ENCODE measurements around the gene PTBP2. TPM values are rescaled to one million over a fixed set of nuclear protein-coding genes. Genes with fewer than 3 reads are reported as not detected.

Gene PTBP2
- total RNA-seq, 4 donors from 2014 or later, result 24.7 to 630 (median 44.3) TPM

- no peak for DNase-seq
- TF ChIP-seq POLR2A (IDR thresholded peaks at IDR 0.05), result no peak
- no peak for TF ChIP-seq CTCF (IDR thresholded peaks at IDR 0.05)
- no peak for TF ChIP-seq POLR2AphosphoS5 (IDR thresholded peaks at IDR 0.05)
- TF ChIP-seq EP300 (IDR thresholded peaks at IDR 0.05; ENCODE audit: low read depth), result no peak
- intact Hi-C loops (cut with DNase I; ENCODE audit: low total_unique reads) (no loop called here), in situ Hi-C loops (cut with MboI; ENCODE audit: low pct_ligation_motif_present in 1 of 4, low pct_unique_long_range_greater_than_20kb in 1 of 4, low sequenced_read_pairs in 3 of 4) (loop anchor here in 2 of 4 donors (25.0 kb wide), 1 partner anchor 605 kb away; no protein-coding TSS in a partner anchor)
- Histone ChIP-seq H3K27me3 (no peaks in the 10 kb centered on the region), H3K27ac (no peak overlapping the region), H3K9me3 (no peaks in the 10 kb centered on the region), H3K4me3 (no peak overlapping the region), H3K4me1 (no peaks in the 10 kb centered on the region), H3K36me3 (no peaks in the 10 kb centered on the region)
Observed at GRCh38 chr1:96842215-96842614, 120.6 kb downstream of the PTBP2 start.

GRCh38 chr1:96843196-96843595, 121.6 kb downstream of the PTBP2 start:
- Histone ChIP-seq H3K27me3 (no peaks in the 10 kb centered on the region), H3K9me3 (no peaks in the 10 kb centered on the region), H3K36me3 (no peaks in the 10 kb centered on the region), H3K27ac (no peak overlapping the region), H3K4me1 (no peaks in the 10 kb centered on the region), H3K4me3 (no peak overlapping the region)
- TF ChIP-seq POLR2A (IDR thresholded peaks at IDR 0.05) (no peak), POLR2AphosphoS5 (IDR thresholded peaks at IDR 0.05) (no peak)
- 68 to 80% methylated on average over 1 to 3 of the region's 3 CpGs for WGBS, 2 donors (ENCODE audit: low coverage in 1 of 2)
- no peak for DNase-seq
- intact Hi-C loops (cut with DNase I; ENCODE audit: low total_unique reads) (no loop called here), in situ Hi-C loops (cut with MboI; ENCODE audit: low pct_ligation_motif_present in 1 of 4, low pct_unique_long_range_greater_than_20kb in 1 of 4, low sequenced_read_pairs in 3 of 4) (loop anchor here in 2 of 4 donors (25.0 kb wide), 1 partner anchor 606 kb away; no protein-coding TSS in a partner anchor)

GRCh38 chr1:96843601-96844000, 122.0 kb downstream of the PTBP2 start:
- H3K4me3 ChIP-seq, result no peak overlapping the region
- H3K9me3 ChIP-seq, result no peaks in the 10 kb centered on the region
- no peak overlapping the region for H3K27ac ChIP-seq
- TF ChIP-seq POLR2AphosphoS5 (IDR thresholded peaks at IDR 0.05) (no peak), EP300 (IDR thresholded peaks at IDR 0.05; ENCODE audit: low read depth) (no peak), POLR2A (IDR thresholded peaks at IDR 0.05) (no peak), CTCF (IDR thresholded peaks at IDR 0.05) (no peak)
- no peaks in the 10 kb centered on the region for H3K4me1 ChIP-seq
- DNase-seq, result no peak
- no peaks in the 10 kb centered on the region for H3K27me3 ChIP-seq
- in situ Hi-C loops (cut with MboI; ENCODE audit: low pct_ligation_motif_present in 1 of 4, low pct_unique_long_range_greater_than_20kb in 1 of 4, low sequenced_read_pairs in 3 of 4), result loop anchor here in 2 of 4 donors (25.0 kb wide), 1 partner anchor 606 kb away; no protein-coding TSS in a partner anchor
- no peaks in the 10 kb centered on the region for H3K36me3 ChIP-seq
- intact Hi-C loops (cut with DNase I; ENCODE audit: low total_unique reads), result no loop called here
- WGBS, 2 donors (ENCODE audit: low coverage in 1 of 2), result 75 to 89% methylated on average over 1 of the region's 1 CpG

- intact Hi-C loops (cut with DNase I; ENCODE audit: low total_unique reads), result no loop called here
Observed at GRCh38 chr1:96845464-96845863, 123.9 kb downstream of the PTBP2 start.

More at GRCh38 chr1:96845464-96845863, 123.9 kb downstream of the PTBP2 start:
- no peak for TF ChIP-seq POLR2AphosphoS5 (IDR thresholded peaks at IDR 0.05)
- peak; percentile 44 to 63 (median 45) for TF ChIP-seq CTCF (IDR thresholded peaks at IDR 0.05)
- TF ChIP-seq POLR2A (IDR thresholded peaks at IDR 0.05), result no peak
- no peak for TF ChIP-seq EP300 (IDR thresholded peaks at IDR 0.05; ENCODE audit: low read depth)
- Histone ChIP-seq H3K4me1 (no peaks in the 10 kb centered on the region), H3K9me3 (no peaks in the 10 kb centered on the region), H3K27me3 (no peaks in the 10 kb centered on the region), H3K36me3 (no peaks in the 10 kb centered on the region), H3K27ac (no peak overlapping the region), H3K4me3 (no peak overlapping the region)
- DNase-seq, result peak; percentile 34
- WGBS, 2 donors (ENCODE audit: low coverage in 1 of 2), result 52 to 64% methylated on average over 5 to 8 of the region's 8 CpGs
- in situ Hi-C loops (cut with MboI; ENCODE audit: low pct_ligation_motif_present in 1 of 4, low pct_unique_long_range_greater_than_20kb in 1 of 4, low sequenced_read_pairs in 3 of 4), result loop anchor here in 2 of 4 donors (25.0 kb wide), 1 partner anchor 608 kb away; no protein-coding TSS in a partner anchor

Data from transverse colon (tissue), 4 donors.